Stomach (tissue), 9 donors: ENCODE measurements around the gene MCEMP1. TPM values are rescaled to one million over a fixed set of nuclear protein-coding genes. Genes with fewer than 3 reads are reported as not detected.

Experiments
- DNase-seq, 2 donors: peaks; one replicate each; pipeline versions ENCODE4 v3.0.0 to v3.0.0-alpha.2; 2013 to 2019
- H3K27ac ChIP-seq, 5 donors: fragments of 200-600 bp in 4 of 5; sonication (generic) in 4 of 5; one replicate each; pipeline ENCODE4 v1.5.1; 2013 to 2019; ENCODE audit warnings: mild to moderate bottlenecking in 1 of 5, moderate library complexity in 1 of 5
- H3K27me3 ChIP-seq, 3 donors: fragments of 200-600 bp; sonication (generic); one replicate each; pipeline ENCODE4 v1.5.1; 2017 to 2019; ENCODE audit warnings: mixed run types in 1 of 3
- H3K36me3 ChIP-seq, 4 donors: fragments of 200-600 bp; sonication (generic); 1 replicate in 3 of 4; 2 replicates in 1 of 4; pipeline ENCODE4 v1.5.1; 2016 to 2019
- H3K4me1 ChIP-seq, 4 donors: fragments of 200-600 bp; sonication (generic); one replicate each; pipeline ENCODE4 v1.5.1; 2016 to 2019
- H3K4me3 ChIP-seq, 4 donors: fragments of 200-600 bp; sonication (generic) in 3 of 4; one replicate each; pipeline ENCODE4 v1.5.1; 2016 to 2019; ENCODE audit warnings: mild to moderate bottlenecking in 1 of 4
- H3K9me3 ChIP-seq, 4 donors: fragments of 200-600 bp; sonication (generic); one replicate each; pipeline ENCODE4 v1.5.1; 2016 to 2019
- EP300 ChIP-seq: sonication (generic); formaldehyde crosslinking; IDR thresholded peaks from one replicate; pipeline ENCODE4 v1.6.1; 2017; ENCODE audit warnings: antibody characterized with exemption
- POLR2A ChIP-seq, 4 donors: fragments of 450-650 bp; IDR thresholded peaks; one replicate each; pipeline ENCODE4 v1.6.1; 2016; ENCODE audit warnings: antibody characterized with exemption in 4 of 4, control low read depth in 2 of 4, mild to moderate bottlenecking in 1 of 4, moderate library complexity in 1 of 4
- POLR2AphosphoS5 ChIP-seq, 3 donors: sonication (generic); formaldehyde crosslinking; IDR thresholded peaks; one replicate each; pipeline ENCODE4 v1.6.1; 2016; ENCODE audit warnings: antibody characterized with exemption in 3 of 3
- WGBS, 5 donors: extraction: QIAGEN DNeasy Blood & Tissue Kit in 3 of 5; methylation state at CpG; one replicate each; pipeline versions ENCODE4 v1.1.5 to v1.1.7; 2013 to 2018; 5-methylcytosine and 5-hydroxymethylcytosine counted together
- intact Hi-C: fragments of 100-400 bp; cut with DNase I; formaldehyde crosslinking; loops from one replicate; pipeline ENCODE4 v1.15.1; 2023; ENCODE audit warnings: low total_unique reads
- polyA plus RNA-seq, 3 donors: library from polyadenylated mRNA; stranded (reverse); fragments of 200-250 nt; gene quantifications; one replicate each; pipeline ENCODE4 v1.2.3, GENCODE V29; 2013
- total RNA-seq, 5 donors: library from RNA; depleted of rRNA; stranded (reverse); fragments of >200 nt; gene quantifications; one replicate each; pipeline versions ENCODE4 v1.1.0 to v1.2.3, GENCODE V29; 2014 to 2016
- TF ChIP-seq, protein P1 (sequence below), 7 experiments: fragments of 450-650 bp in 4 of 7; fragments of 200-600 bp in 3 of 7; sonication (generic) in 3 of 7; IDR thresholded peaks; one replicate each; pipeline ENCODE4 v1.5.1; 2016 to 2019; ENCODE audit warnings: antibody characterized with exemption in 7 of 7, control low read depth in 2 of 7, mild to moderate bottlenecking in 1 of 7
- donor health status: healthy with polysubstance abuse.
- donor health status: Bipolar disorder and iron deficiency.
- donor health status: healthy.

The MCEMP1 gene
- total and polyA plus RNA-seq, 8 donors = 0.37 to 9.1 (median 0.94) TPM; not detected in 2

DNA sequence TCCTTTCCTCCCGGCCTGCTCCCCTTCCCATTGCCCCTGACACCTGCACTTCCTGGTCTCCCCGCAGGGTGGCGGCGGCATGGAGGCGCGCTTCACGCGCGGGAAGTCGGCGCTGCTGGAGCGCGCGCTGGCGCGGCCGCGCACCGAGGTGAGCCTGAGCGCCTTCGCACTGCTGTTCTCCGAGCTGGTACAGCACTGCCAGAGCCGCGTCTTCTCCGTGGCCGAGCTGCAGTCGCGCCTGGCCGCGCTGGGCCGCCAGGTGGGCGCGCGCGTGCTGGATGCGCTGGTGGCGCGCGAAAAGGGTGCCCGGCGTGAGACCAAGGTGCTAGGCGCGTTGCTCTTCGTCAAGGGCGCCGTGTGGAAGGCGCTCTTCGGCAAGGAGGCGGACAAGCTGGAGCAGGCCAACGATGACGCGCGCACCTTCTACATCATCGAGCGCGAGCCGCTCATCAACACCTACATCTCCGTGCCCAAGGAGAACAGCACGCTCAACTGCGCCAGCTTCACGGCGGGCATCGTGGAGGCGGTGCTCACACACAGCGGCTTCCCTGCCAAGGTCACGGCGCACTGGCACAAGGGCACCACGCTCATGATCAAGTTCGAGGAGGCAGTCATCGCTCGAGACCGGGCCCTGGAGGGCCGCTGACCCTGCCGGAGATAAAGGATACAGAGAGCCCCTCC lies 5.4 kb downstream of the MCEMP1 start:
- no peaks in the 10 kb centered on the region for H3K9me3 ChIP-seq
- WGBS, 5 donors = 79 to 94% (median 82%) methylated on average over 38 to 74 of the region's 74 CpGs
- peaks cover 7 to 35% (median 33%) of the 10 kb centered on the region in 4 donors for H3K36me3 ChIP-seq
- peaks cover 0 to 29% (median 16%) of the 10 kb centered on the region in 3 donors for H3K27me3 ChIP-seq
- H3K27ac ChIP-seq = peak overlapping the region in 3 of 5 donors; percentile 91 to 96 (median 93)
- peak overlapping the region; percentile 94 to 100 (median 99) for H3K4me3 ChIP-seq
- peaks cover 0 to 28% (median 24%) of the 10 kb centered on the region in 4 donors for H3K4me1 ChIP-seq
- TF ChIP-seq, protein P1, sequence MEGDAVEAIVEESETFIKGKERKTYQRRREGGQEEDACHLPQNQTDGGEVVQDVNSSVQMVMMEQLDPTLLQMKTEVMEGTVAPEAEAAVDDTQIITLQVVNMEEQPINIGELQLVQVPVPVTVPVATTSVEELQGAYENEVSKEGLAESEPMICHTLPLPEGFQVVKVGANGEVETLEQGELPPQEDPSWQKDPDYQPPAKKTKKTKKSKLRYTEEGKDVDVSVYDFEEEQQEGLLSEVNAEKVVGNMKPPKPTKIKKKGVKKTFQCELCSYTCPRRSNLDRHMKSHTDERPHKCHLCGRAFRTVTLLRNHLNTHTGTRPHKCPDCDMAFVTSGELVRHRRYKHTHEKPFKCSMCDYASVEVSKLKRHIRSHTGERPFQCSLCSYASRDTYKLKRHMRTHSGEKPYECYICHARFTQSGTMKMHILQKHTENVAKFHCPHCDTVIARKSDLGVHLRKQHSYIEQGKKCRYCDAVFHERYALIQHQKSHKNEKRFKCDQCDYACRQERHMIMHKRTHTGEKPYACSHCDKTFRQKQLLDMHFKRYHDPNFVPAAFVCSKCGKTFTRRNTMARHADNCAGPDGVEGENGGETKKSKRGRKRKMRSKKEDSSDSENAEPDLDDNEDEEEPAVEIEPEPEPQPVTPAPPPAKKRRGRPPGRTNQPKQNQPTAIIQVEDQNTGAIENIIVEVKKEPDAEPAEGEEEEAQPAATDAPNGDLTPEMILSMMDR (IDR thresholded peaks at IDR 0.05) = no peak
- TF ChIP-seq POLR2A (IDR thresholded peaks at IDR 0.05) = no peak
- no peak for TF ChIP-seq EP300
- TF ChIP-seq POLR2AphosphoS5 (IDR thresholded peaks at IDR 0.05) = no peak
- intact Hi-C loops = loop anchor here (10.0 kb wide), 1 partner anchor 108 kb away; no protein-coding TSS in a partner anchor
- peak in 1 of 2 donors; percentile 51 for DNase-seq

DNA sequence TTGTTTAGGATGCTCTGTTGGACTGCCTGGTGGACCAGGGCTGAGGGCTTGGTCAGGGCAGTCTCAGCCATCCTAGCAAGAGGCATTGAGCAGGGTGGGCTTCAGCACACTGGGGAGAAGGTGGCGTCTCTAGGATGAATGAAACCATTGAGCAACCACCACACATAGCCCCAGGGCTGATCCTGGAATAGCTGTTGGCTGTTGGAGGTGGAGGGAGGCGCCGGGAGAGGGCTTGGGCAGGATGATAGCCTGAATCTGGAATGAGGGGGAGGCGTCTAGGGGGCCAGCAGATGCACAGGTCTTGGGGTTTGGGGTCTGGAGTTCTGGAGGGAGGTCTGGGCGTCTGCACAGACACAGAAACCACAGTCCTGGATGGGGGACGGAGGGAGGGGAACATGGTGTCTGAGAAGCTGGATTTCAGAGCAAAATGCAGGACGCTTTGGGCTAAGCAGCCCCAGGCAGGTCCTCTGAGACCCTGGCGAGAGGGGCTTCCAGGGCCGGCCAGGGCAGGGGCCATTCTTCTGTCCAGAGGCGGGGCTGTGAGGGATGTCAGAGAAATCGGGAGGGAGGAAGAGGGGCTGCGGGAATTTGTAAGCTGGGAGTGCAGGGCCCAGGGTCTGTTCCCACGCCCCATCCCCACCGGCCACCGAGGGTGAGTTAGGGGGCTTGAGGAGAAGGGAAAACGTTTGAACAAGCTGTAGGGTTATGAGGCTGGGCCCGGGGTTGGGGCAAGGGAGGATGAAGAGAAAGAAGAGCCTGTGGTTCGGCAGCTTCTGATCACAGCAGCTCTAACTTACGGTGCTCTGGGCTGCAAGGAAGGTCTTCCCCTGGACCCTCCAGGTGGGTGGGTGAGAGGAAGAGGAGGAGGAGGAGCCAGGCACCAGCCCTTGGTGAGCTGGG lies 8.9 kb downstream of the MCEMP1 start:
- Histone ChIP-seq H3K27me3 (peaks cover 0 to 20% (median 7%) of the 10 kb centered on the region in 3 donors), H3K27ac (no peak overlapping the region), H3K4me3 (no peak overlapping the region), H3K9me3 (no peaks in the 10 kb centered on the region), H3K4me1 (peaks cover 0 to 17% (median 16%) of the 10 kb centered on the region in 4 donors), H3K36me3 (peaks cover 7 to 35% (median 33%) of the 10 kb centered on the region in 4 donors)
- TF ChIP-seq POLR2AphosphoS5 (IDR thresholded peaks at IDR 0.05) = no peak
- TF ChIP-seq POLR2A (IDR thresholded peaks at IDR 0.05) = no peak
- TF ChIP-seq, protein P1 (IDR thresholded peaks at IDR 0.05) = no peak
- TF ChIP-seq EP300 = no peak
- DNase-seq = no peak
- WGBS, 5 donors = 43 to 49% (median 47%) methylated on average over 19 of the region's 19 CpGs
- intact Hi-C loops = loop anchor here (10.0 kb wide), 1 partner anchor 111 kb away; no protein-coding TSS in a partner anchor

DNA sequence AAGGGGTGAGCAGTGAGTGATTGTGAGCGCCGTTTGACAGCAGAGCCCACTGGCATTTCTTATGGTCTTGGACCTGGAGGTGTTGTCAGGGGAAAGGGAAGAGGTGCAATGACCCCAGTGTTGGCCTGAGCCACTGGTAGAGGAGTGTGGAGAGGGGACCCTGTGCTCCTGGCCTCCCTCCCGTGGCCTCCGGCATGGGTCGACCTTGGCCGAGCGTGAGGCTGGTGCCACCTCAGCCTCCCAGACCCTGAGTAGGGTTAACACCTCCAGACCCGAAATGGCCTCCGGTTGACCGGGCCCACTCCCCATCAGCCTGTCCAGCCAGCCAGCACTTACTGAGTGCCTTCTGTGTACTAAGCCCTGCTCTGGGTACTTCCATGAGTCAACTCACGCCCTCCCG lies 10.3 kb downstream of the MCEMP1 start:
- Histone ChIP-seq H3K4me1 (peaks cover 0 to 6% (median 4%) of the 10 kb centered on the region in 4 donors), H3K27me3 (peaks cover 0 to 20% (median 7%) of the 10 kb centered on the region in 3 donors), H3K27ac (no peak overlapping the region), H3K4me3 (no peak overlapping the region), H3K9me3 (no peaks in the 10 kb centered on the region), H3K36me3 (peaks cover 7 to 34% (median 31%) of the 10 kb centered on the region in 4 donors)
- DNase-seq = no peak
- 78 to 93% (median 85%) methylated on average over 7 to 12 of the region's 12 CpGs for whole genome bisulfite sequencing, 5 donors
- intact Hi-C loops = loop anchor here (10.0 kb wide), 1 partner anchor 112 kb away; no protein-coding TSS in a partner anchor
- no peak for TF ChIP-seq EP300
- TF ChIP-seq POLR2AphosphoS5 (IDR thresholded peaks at IDR 0.05) = no peak
- no peak for TF ChIP-seq POLR2A (IDR thresholded peaks at IDR 0.05)

DNA sequence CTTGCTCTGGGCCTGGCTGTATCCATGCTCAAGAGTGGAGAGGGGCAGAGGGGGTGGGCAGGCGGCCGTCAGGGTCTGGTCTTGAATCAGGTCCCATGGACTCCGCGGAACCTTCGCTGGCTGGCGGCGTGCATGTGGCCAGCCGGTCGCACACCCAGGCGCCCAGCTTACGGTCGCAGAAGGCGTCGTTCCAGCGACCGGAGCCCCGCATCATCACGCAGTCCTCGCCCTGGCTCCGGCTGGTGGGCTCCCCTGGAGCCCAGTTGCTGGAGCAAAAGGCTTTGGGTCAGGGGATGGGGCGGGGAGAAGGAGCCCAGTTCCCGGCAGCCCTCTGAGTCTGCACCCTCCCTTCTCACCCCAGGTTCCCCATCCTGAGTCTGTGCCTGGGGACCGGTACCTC lies 12.3 kb downstream of the MCEMP1 start:
- intact Hi-C loops = loop anchor here (10.0 kb wide), 1 partner anchor 114 kb away; no protein-coding TSS in a partner anchor
- Histone ChIP-seq H3K27ac (no peak overlapping the region), H3K27me3 (peaks cover 0 to 20% (median 7%) of the 10 kb centered on the region in 3 donors), H3K4me3 (no peak overlapping the region), H3K36me3 (peaks cover 0 to 14% (median 11%) of the 10 kb centered on the region in 4 donors), H3K4me1 (no peaks in the 10 kb centered on the region), H3K9me3 (no peaks in the 10 kb centered on the region)
- 14 to 41% (median 33%) methylated on average over 6 to 23 of the region's 23 CpGs for WGBS, 5 donors
- TF ChIP-seq POLR2AphosphoS5 (IDR thresholded peaks at IDR 0.05) = no peak
- no peak for DNase-seq

DNA sequence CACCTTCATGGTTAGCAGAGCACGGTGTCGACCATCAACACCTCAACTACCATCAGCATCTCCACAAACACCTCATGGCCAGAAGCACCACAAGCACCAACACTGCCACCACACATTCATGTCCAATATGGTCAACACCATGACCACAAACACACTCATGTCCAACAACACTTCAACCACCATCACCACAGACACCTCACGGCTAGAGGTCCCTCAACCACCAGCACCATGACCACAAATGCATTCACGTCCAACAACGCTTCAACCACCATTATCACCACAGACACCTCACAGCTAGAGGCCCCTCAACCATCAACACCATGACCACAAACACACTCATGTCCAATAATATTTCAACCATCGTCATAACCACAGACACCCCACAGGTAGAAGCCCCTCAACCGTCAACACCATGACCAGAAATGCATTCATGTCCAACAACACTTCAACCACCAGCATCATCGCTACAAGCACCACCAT lies 13.9 kb downstream of the MCEMP1 start:
- intact Hi-C loops = no loop called here
- H3K27me3 ChIP-seq = peaks cover 0 to 30% (median 7%) of the 10 kb centered on the region in 3 donors

More for the DNA sequence above, 13.9 kb downstream of the MCEMP1 start:
- 68 to 83% (median 74%) methylated on average over 8 of the region's 8 CpGs for WGBS, 5 donors
- H3K9me3 ChIP-seq = no peaks in the 10 kb centered on the region
- no peaks in the 10 kb centered on the region for H3K36me3 ChIP-seq
- DNase-seq = no peak
- TF ChIP-seq, protein P1 (IDR thresholded peaks at IDR 0.05) = no peak
- no peak for TF ChIP-seq POLR2AphosphoS5 (IDR thresholded peaks at IDR 0.05)
- no peak overlapping the region for H3K27ac ChIP-seq
- no peak overlapping the region for H3K4me3 ChIP-seq
- no peaks in the 10 kb centered on the region for H3K4me1 ChIP-seq
